Stimulated activated CD4-positive, alpha-beta T cell treated with anti-CD3 and anti-CD28 coated beads, TNF-alpha, amount 100 ng/mL, for 4 hours (primary cell): ENCODE data around the gene NAPG.
"Not testable (repeated sequence)": the region's sequence is repeated elsewhere in the genome, so short reads cannot be mapped to it uniquely, and the experiment has no call there.

Experiments
- DNase-seq, 3 experiments: peaks; one replicate each; pipeline ENCODE4 v3.0.0-alpha.2; 2020; ENCODE audit warnings: low read depth in 3 of 3

The NAPG gene

GRCh38 chr18:10546557-10547300, 20.9 kb downstream of the NAPG start:
- no peak for DNase-seq

- DNase-seq = no peak
Measured at GRCh38 chr18:10552226-10552625, 26.4 kb downstream of the NAPG start.

- DNase-seq = not testable (repeated sequence)
Measured at GRCh38 chr18:10556251-10556650, 30.4 kb downstream of the NAPG start.

GRCh38 chr18:10557085-10557677, 31.4 kb downstream of the NAPG start:
- DNase-seq = no peak

- no peak for DNase-seq
Measured at GRCh38 chr18:10558243-10558966, 32.6 kb downstream of the NAPG start.

- no peak for DNase-seq
Measured at GRCh38 chr18:10558967-10559298, 33.1 kb downstream of the NAPG start.

GRCh38 chr18:10559553-10560451, 34.0 kb downstream of the NAPG start:
- DNase-seq = no peak

GRCh38 chr18:10560452-10561045, 34.7 kb downstream of the NAPG start:
- DNase-seq = peak in 2 of 3 experiments; percentile 23 to 31

- DNase-seq = no peak
Measured at GRCh38 chr18:10562773-10563160, 36.9 kb downstream of the NAPG start.

GRCh38 chr18:10563886-10564285, 38.1 kb downstream of the NAPG start:
- DNase-seq = no peak

- no peak for DNase-seq
Measured at GRCh38 chr18:10564975-10565773, 39.3 kb downstream of the NAPG start.

- no peak for DNase-seq
Measured at GRCh38 chr18:10565835-10566234, 40.0 kb downstream of the NAPG start.

- no peak for DNase-seq
Measured at GRCh38 chr18:10566390-10566789, 40.6 kb downstream of the NAPG start.

GRCh38 chr18:10569941-10570340, 44.1 kb downstream of the NAPG start:
- not testable (repeated sequence) for DNase-seq

GRCh38 chr18:10570622-10571021, 44.8 kb downstream of the NAPG start:
- DNase-seq = no peak

- DNase-seq = no peak
Measured at GRCh38 chr18:10571537-10571936, 45.7 kb downstream of the NAPG start.

- not testable (repeated sequence) for DNase-seq
Measured at GRCh38 chr18:10573261-10573660, 47.4 kb downstream of the NAPG start.

GRCh38 chr18:10574412-10574811, 48.6 kb downstream of the NAPG start:
- not testable (repeated sequence) for DNase-seq

- not testable (repeated sequence) for DNase-seq
Measured at GRCh38 chr18:10577842-10578572, 52.2 kb downstream of the NAPG start.

GRCh38 chr18:10578573-10578899, 52.7 kb downstream of the NAPG start:
- not testable (repeated sequence) for DNase-seq
